Parietal lobe (tissue), 2 donors: ENCODE data around the gene SAT2. TPM values are rescaled to one million over a fixed set of nuclear protein-coding genes. Genes with fewer than 3 reads are reported as not detected.

Experiments used
- small RNA-seq: library from RNA; depleted of rRNA; stranded (forward); fragments of <200 nt; gene quantifications from one replicate; pipeline ENCODE3, GENCODE V24; 2014; ENCODE audit warnings: low replicate concordance
- total RNA-seq: library from RNA; depleted of rRNA; stranded (reverse); fragments of >200 nt; gene quantifications from one replicate; pipeline ENCODE4 v1.2.3, GENCODE V29; 2014

Gene SAT2
- 32.2 TPM for total RNA-seq

GRCh38 chr17:7627250-7628121 lies at the start of gene SAT2:
Gene SAT2 (minus strand): TSS chr17:7627821. CDS start chr17:7627635, 186 bp downstream.

GRCh38 chr17:7650509-7651096 lies 23.0 kb upstream of the SAT2 start, which contains the start of gene ATP1B2:
Gene ATP1B2 (plus strand): TSS chr17:7650926. CDS start chr17:7651519, 593 bp downstream.

GRCh38 chr17:7629939-7630571 lies 2.4 kb upstream of the SAT2 start, which contains the start of gene SHBG:
Gene SHBG (plus strand): TSS chr17:7630135. CDS start chr17:7630173, 38 bp downstream.

GRCh38 chr17:7614425-7615264 lies 13.0 kb downstream of the SAT2 start, which contains the start of gene FXR2:
Gene FXR2 (minus strand): TSS chr17:7614897. CDS start chr17:7614532, 365 bp downstream.

GRCh38 chr17:7589891-7590691 lies 37.5 kb downstream of the SAT2 start, which contains the start of gene SOX15:
Gene SOX15 (minus strand): TSS chr17:7590094. CDS start chr17:7589676, 418 bp downstream.

GRCh38 chr17:7583253-7584109 lies 44.1 kb downstream of the SAT2 start, which contains the start of gene MPDU1:
Gene MPDU1 (plus strand): TSS chr17:7583852. CDS start chr17:7583863, 11 bp downstream.

GRCh38 chr17:7579001-7579833 lies 48.4 kb downstream of the SAT2 start, which contains the start of gene CD68:
Gene CD68 (plus strand): TSS chr17:7579638. CDS start chr17:7579678, 40 bp downstream.

Small RNA genes lying within 50 kb of the gene (small RNA-seq; reads per million reads assigned to genes)
- gene CD68 (not detected), gene SNORD10 (not detected)

Other genes starting within 250 kb of the SAT2 start
- gene TNK1, start 246.7 kb downstream of the SAT2 start, total RNA-seq: 1.3 TPM
- gene PLSCR3, start 233.3 kb downstream of the SAT2 start, total RNA-seq: 29.7 TPM
- gene TMEM256, start 223.7 kb downstream of the SAT2 start, total RNA-seq: 42.9 TPM
- 22.8 TPM for gene NLGN2, start 220.0 kb downstream of the SAT2 start, total RNA-seq
- gene SPEM1, start 207.5 kb downstream of the SAT2 start, total RNA-seq: not detected
- not detected for gene SPEM2, start 202.2 kb downstream of the SAT2 start, total RNA-seq
- not detected for gene SPEM3, start 199.0 kb downstream of the SAT2 start, total RNA-seq
- 1.9 TPM for gene TMEM102, start 192.4 kb downstream of the SAT2 start, total RNA-seq
- 13.1 TPM for gene FGF11, start 188.3 kb downstream of the SAT2 start, total RNA-seq
- 15.3 TPM for gene CHRNB1, start 182.8 kb downstream of the SAT2 start, total RNA-seq
- gene ZBTB4, start 148.2 kb downstream of the SAT2 start, total RNA-seq: 20.0 TPM
- not detected for gene SLC35G6, start 146.4 kb downstream of the SAT2 start, total RNA-seq
- 106 TPM for gene POLR2A, start 143.5 kb downstream of the SAT2 start, total RNA-seq
- gene TNFSF12, start 78.8 kb downstream of the SAT2 start, total RNA-seq: 6.6 TPM
- 0.94 TPM for gene TNFSF13, start 69.1 kb downstream of the SAT2 start, total RNA-seq
- 67.6 TPM for gene SENP3, start 65.9 kb downstream of the SAT2 start, total RNA-seq
- gene CD68, start 48.2 kb downstream of the SAT2 start, total RNA-seq: 1.6 TPM
- gene MPDU1, start 44.0 kb downstream of the SAT2 start, total RNA-seq: 36.6 TPM
- gene SOX15, start 37.7 kb downstream of the SAT2 start, total RNA-seq: 1.6 TPM
- gene FXR2, start 12.9 kb downstream of the SAT2 start, total RNA-seq: 52.9 TPM
- gene SHBG, start 2.3 kb upstream of the SAT2 start, total RNA-seq: not detected
- gene ATP1B2, start 23.1 kb upstream of the SAT2 start, total RNA-seq: 16.6 TPM
- gene TP53, start 59.7 kb upstream of the SAT2 start, total RNA-seq: 15.3 TPM
- 11.6 TPM for gene WRAP53, start 60.7 kb upstream of the SAT2 start, total RNA-seq
- gene EFNB3, start 77.4 kb upstream of the SAT2 start, total RNA-seq: 19.7 TPM
- gene DNAH2, start 89.9 kb upstream of the SAT2 start, total RNA-seq: 2.2 TPM
- gene KDM6B, start 206.4 kb upstream of the SAT2 start, total RNA-seq: 33.5 TPM
- 1.9 TPM for gene TMEM88, start 227.2 kb upstream of the SAT2 start, total RNA-seq
- gene NAA38, start 229.7 kb upstream of the SAT2 start, total RNA-seq: 24.1 TPM
- 18.2 TPM for gene CYB5D1, start 230.2 kb upstream of the SAT2 start, total RNA-seq